IMR-90 (cell line): ENCODE results near the gene SYTL4. TPM values are rescaled to one million over a fixed set of nuclear protein-coding genes. Genes with fewer than 3 reads are reported as not detected.

Source experiments
- ATAC-seq: fragments of 200-7000 bp; cut with Tn5 transposase; 2 replicates; pipeline ENCODE4 v1.9.1; 2020; ENCODE audit warnings: low read depth, mild to moderate bottlenecking, moderate library complexity
- BruUV-seq: library from RNA; stranded (reverse); fragments of 400-500 nt; replicated peaks from 2 replicates; lab custom pipeline; 2021; lab: Mats Ljungman, UMichigan
- CTCF ChIA-PET: fragments of 300-600 bp; formaldehyde crosslinking; extraction: SDS; loops from one replicate; lab custom pipeline; 2021; ENCODE audit warnings: antibody characterized with exemption; lab: Yijun Ruan, JAX
- POLR2A ChIA-PET: fragments of 300-600 bp; sonication (Branson Sonifier 250); formaldehyde crosslinking; loops from one replicate; lab custom pipeline; 2022; ENCODE audit warnings: antibody characterized with exemption; ENCODE audit not compliant: unreplicated experiment; lab: Charles Lee
- DNase-seq: peaks from one replicate; pipeline ENCODE4 v3.0.0; 2013
- H2AFZ ChIP-seq: replicated peaks from 2 replicates; pipeline ENCODE3; 2013; ENCODE audit warnings: low read length, mild to moderate bottlenecking; ENCODE audit not compliant: poor library complexity
- H2AK5ac ChIP-seq: 2 replicates; pipeline ENCODE4 v1.6.1; 2013; ENCODE audit warnings: low read depth, low read length, inconsistent platforms
- H2AK9ac ChIP-seq: replicated peaks from 2 replicates; pipeline ENCODE3; 2013; ENCODE audit warnings: mild to moderate bottlenecking, low read depth, low read length, moderate library complexity; ENCODE audit not compliant: poor library complexity
- H2BK120ac ChIP-seq: 2 replicates; pipeline ENCODE4 v1.6.1; 2013; ENCODE audit warnings: low read depth, low read length, inconsistent platforms
- H2BK15ac ChIP-seq: 3 replicates; pipeline ENCODE4 v1.6.1; 2013; ENCODE audit warnings: low read depth, low read length, inconsistent platforms
- H2BK20ac ChIP-seq: 2 replicates; pipeline ENCODE4 v1.6.1; 2013; ENCODE audit warnings: low read depth, mild to moderate bottlenecking, inconsistent platforms, low read length, moderate library complexity
- H2BK5ac ChIP-seq: 2 replicates; pipeline ENCODE4 v1.6.1; 2013; ENCODE audit warnings: mild to moderate bottlenecking, low read depth, low read length, inconsistent platforms; ENCODE audit not compliant: poor library complexity, severe bottlenecking
- H3K14ac ChIP-seq: replicated peaks from 2 replicates; pipeline ENCODE4 v1.6.1; 2013; ENCODE audit warnings: low read depth, low read length, inconsistent platforms
- H3K18ac ChIP-seq: 2 replicates; pipeline ENCODE4 v1.6.1; 2013; ENCODE audit warnings: low read depth, low read length, control low read depth
- H3K23ac ChIP-seq: 2 replicates; pipeline ENCODE4 v1.6.1; 2013; ENCODE audit warnings: low read depth, low read length, inconsistent platforms
- H3K27ac ChIP-seq: 2 replicates; pipeline ENCODE4 v1.5.1; 2013; ENCODE audit warnings: mild to moderate bottlenecking, control low read depth, low read length; ENCODE audit not compliant: insufficient read depth
- H3K27me3 ChIP-seq: 2 replicates; pipeline ENCODE4 v1.6.1; 2013; ENCODE audit warnings: low read length; ENCODE audit not compliant: control insufficient read depth, insufficient read depth
- H3K36me3 ChIP-seq: 2 replicates; pipeline ENCODE4 v1.6.1; 2013; ENCODE audit warnings: low read length, mixed read lengths; ENCODE audit not compliant: control insufficient read depth, insufficient read depth
- H3K4ac ChIP-seq: 2 replicates; pipeline ENCODE4 v1.6.1; 2013; ENCODE audit warnings: low read depth, low read length, inconsistent platforms
- H3K4me1 ChIP-seq: 2 replicates; pipeline ENCODE4 v1.6.1; 2013; ENCODE audit warnings: low read length, mixed read lengths; ENCODE audit not compliant: control insufficient read depth, insufficient read depth
- H3K4me2 ChIP-seq: 2 replicates; pipeline ENCODE4 v1.6.1; 2013; ENCODE audit warnings: low read depth, mild to moderate bottlenecking, control low read depth, low read length, moderate library complexity
- H3K4me3 ChIP-seq: 2 replicates; pipeline ENCODE4 v1.5.1; 2013; ENCODE audit warnings: low read depth, mild to moderate bottlenecking, control low read depth, low read length, moderate library complexity; ENCODE audit not compliant: insufficient read depth
- H3K56ac ChIP-seq: 2 replicates; pipeline ENCODE4 v1.6.1; 2013; ENCODE audit warnings: low read length, inconsistent platforms; ENCODE audit not compliant: insufficient read depth; ENCODE audit errors: extremely low read depth
- H3K79me1 ChIP-seq, 2 experiments: 2 replicates each; pipeline ENCODE4 v1.6.1; 2013; ENCODE audit warnings: low read length in 2 of 2, inconsistent platforms in 1 of 2, low read depth in 1 of 2
- H3K9ac ChIP-seq: 2 replicates; pipeline ENCODE4 v1.6.1; 2013; ENCODE audit warnings: low read depth, low read length, control low read depth
- H3K9me1 ChIP-seq: 2 replicates; pipeline ENCODE4 v1.6.1; 2013; ENCODE audit warnings: low read length, inconsistent platforms; ENCODE audit not compliant: insufficient read depth
- H3K9me3 ChIP-seq: 2 replicates; pipeline ENCODE4 v1.6.1; 2013; ENCODE audit warnings: low read length; ENCODE audit not compliant: control insufficient read depth, insufficient read depth
- H4K20me1 ChIP-seq: 2 replicates; pipeline ENCODE4 v1.6.1; 2013; ENCODE audit warnings: low read length, inconsistent platforms; ENCODE audit not compliant: insufficient read depth
- H4K5ac ChIP-seq: 2 replicates; pipeline ENCODE4 v1.6.1; 2013; ENCODE audit warnings: mild to moderate bottlenecking, low read depth, low read length, control low read depth
- H4K8ac ChIP-seq, 2 experiments: 2 replicates each; pipeline ENCODE4 v1.6.1; 2013; ENCODE audit warnings: low read depth in 2 of 2, low read length in 2 of 2, control low read depth in 1 of 2, inconsistent platforms in 1 of 2
- H4K91ac ChIP-seq: 2 replicates; pipeline ENCODE4 v1.6.1; 2013; ENCODE audit warnings: low read depth, low read length, inconsistent platforms; ENCODE audit not compliant: insufficient read depth
- BHLHE40 ChIP-seq: fragments of 150-350 bp; IDR thresholded peaks from 2 replicates; pipeline ENCODE4 v1.6.1; 2016; ENCODE audit warnings: mild to moderate bottlenecking, low read depth, low read length
- CEBPB ChIP-seq: IDR thresholded peaks from 2 replicates; pipeline ENCODE4 v1.6.1; 2012; ENCODE audit warnings: low read depth, low read length, improper control_type of control experiment
- CTCF ChIP-seq: conservative IDR thresholded peaks from 2 replicates; pipeline ENCODE4 v1.5.1; 2012; ENCODE audit warnings: mild to moderate bottlenecking, low read depth, low read length, improper control_type of control experiment
- ELK1 ChIP-seq: fragments of 150-350 bp; IDR thresholded peaks from 2 replicates; pipeline ENCODE4 v1.6.1; 2016; ENCODE audit warnings: low read depth, mild to moderate bottlenecking, low read length, moderate library complexity, borderline replicate concordance
- FOS ChIP-seq: fragments of 150-350 bp; IDR thresholded peaks from 2 replicates; pipeline ENCODE4 v1.6.1; 2016; ENCODE audit warnings: low read depth, low read length
- MAFK ChIP-seq: IDR thresholded peaks from 2 replicates; pipeline ENCODE4 v1.6.1; 2012; ENCODE audit warnings: low read depth, low read length, improper control_type of control experiment
- MAZ ChIP-seq: IDR thresholded peaks from 2 replicates; pipeline ENCODE4 v1.6.1; 2012; ENCODE audit warnings: low read depth, mild to moderate bottlenecking, low read length, improper control_type of control experiment, moderate library complexity, borderline replicate concordance
- MXI1 ChIP-seq: IDR thresholded peaks from 2 replicates; pipeline ENCODE4 v1.6.1; 2012; ENCODE audit warnings: low read depth, mild to moderate bottlenecking, low read length, moderate library complexity, borderline replicate concordance
- RCOR1 ChIP-seq: IDR thresholded peaks from 2 replicates; pipeline ENCODE4 v1.6.1; 2012; ENCODE audit warnings: mild to moderate bottlenecking, low read length, improper control_type of control experiment; ENCODE audit not compliant: insufficient replicate concordance
- RFX5 ChIP-seq: IDR thresholded peaks from 2 replicates; pipeline ENCODE4 v1.8.0; 2012; ENCODE audit warnings: low read depth, mild to moderate bottlenecking, low read length, moderate library complexity
- SMC3 ChIP-seq: fragments of 150-350 bp; IDR thresholded peaks from 2 replicates; pipeline ENCODE4 v1.6.1; 2016; ENCODE audit warnings: low read depth, mild to moderate bottlenecking, antibody characterized with exemption, low read length, moderate library complexity
- USF2 ChIP-seq: fragments of 150-350 bp; IDR thresholded peaks from 2 replicates; pipeline ENCODE4 v1.6.1; 2017; ENCODE audit warnings: mild to moderate bottlenecking, antibody characterized with exemption, low read length, low read depth
- WGBS, 2 experiments: methylation state at CpG; one replicate each; pipeline versions ENCODE4 v1.1.5 to v1.1.7; 2013; ENCODE audit warnings: missing lambda C conversion rate in 2 of 2; ENCODE audit not compliant: insufficient read length in 1 of 2; ENCODE audit errors: extremely low coverage in 2 of 2; 5-methylcytosine and 5-hydroxymethylcytosine counted together
- dilution Hi-C: fragments of 300-500 bp; cut with HindIII; formaldehyde crosslinking; loops from one replicate; pipeline ENCODE4 v1.14.3; 2018; ENCODE audit warnings: low sequenced_read_pairs; ENCODE audit not compliant: unreplicated experiment
- in situ Hi-C: fragments of 300-500 bp; cut with MboI; formaldehyde crosslinking; loops from 3 replicates; pipeline ENCODE4 v1.14.3; 2019; ENCODE audit warnings: low sequenced_read_pairs, inconsistent platforms, mixed read lengths
- intact Hi-C: fragments of 100-400 bp; cut with micrococcal nuclease; formaldehyde crosslinking; loops from 2 replicates; pipeline ENCODE4 v1.10.0; 2022
- polyA plus RNA-seq, 3 experiments: library from polyadenylated mRNA; depleted of rRNA; stranded (reverse); fragments of >200 nt; gene quantifications; 2 replicates each; pipeline ENCODE4 v1.2.3, GENCODE V29; 2012; ENCODE audit warnings: low replicate concordance in 1 of 3
- total RNA-seq: library from RNA; depleted of rRNA; stranded (reverse); fragments of >200 nt; gene quantifications from 2 replicates; pipeline ENCODE4 v1.2.3, GENCODE V29; 2012

SYTL4 gene
- total and polyA plus RNA-seq, 2 of the 4 experiments (the other 2 are of a cell fraction): 2.3 to 2.4 TPM

- dilution Hi-C loops: no loop called here
- BruUV-seq: no TSS peak
- H4K5ac ChIP-seq: no peak overlapping the region
- in situ Hi-C loops: no loop called here
- H4K91ac ChIP-seq: no peak overlapping the region
- H2BK20ac ChIP-seq: no peak overlapping the region
- H2AK9ac ChIP-seq: no peak overlapping the region
- H4K8ac ChIP-seq: no peak overlapping the region
- H2BK120ac ChIP-seq: no peak overlapping the region
- H3K56ac ChIP-seq: no peak overlapping the region
- ChIA-PET POLR2A (no interaction called here), CTCF (interaction anchor here (1.3 kb wide), 1 partner anchor 51 kb away, joined by 3 read pairs; no protein-coding TSS in a partner anchor)
- no peaks in the 10 kb centered on the region for H3K9me3 ChIP-seq
- no peak overlapping the region for H3K4ac ChIP-seq
- no peak overlapping the region for H3K27ac ChIP-seq
- H3K14ac ChIP-seq: no peak overlapping the region
- intact Hi-C loops: no loop called here
- H3K23ac ChIP-seq: no peak overlapping the region
- H3K36me3 ChIP-seq: no peaks in the 10 kb centered on the region
- WGBS, 2 experiments: 86% methylated on average over 4 of the region's 8 CpGs; no CpG with 5 or more reads in 1 of the 2 experiments
- no peaks in the 10 kb centered on the region for H3K9me1 ChIP-seq
- no peaks in the 10 kb centered on the region for H3K79me1 ChIP-seq
- no peak overlapping the region for H3K4me3 ChIP-seq
- no peak overlapping the region for H2BK5ac ChIP-seq
- H3K9ac ChIP-seq: no peak overlapping the region
- no peak overlapping the region for H2AFZ ChIP-seq
- ATAC-seq (no peak), DNase-seq (no peak)
- no peak overlapping the region for H2BK15ac ChIP-seq
- no peaks in the 10 kb centered on the region for H4K20me1 ChIP-seq
- TF ChIP-seq MAFK: no peak
- no peak for TF ChIP-seq MXI1
- TF ChIP-seq FOS: no peak
- no peak for TF ChIP-seq RFX5
- TF ChIP-seq RCOR1: no peak
- TF ChIP-seq USF2: no peak
- no peak for TF ChIP-seq CEBPB
- TF ChIP-seq CTCF: no peak
- TF ChIP-seq BHLHE40: no peak
- TF ChIP-seq ELK1: no peak
- TF ChIP-seq MAZ: no peak
- no peak for TF ChIP-seq SMC3
- peaks cover 2% of the 10 kb centered on the region for H3K27me3 ChIP-seq
- H3K4me1 ChIP-seq: no peaks in the 10 kb centered on the region
- no peak overlapping the region for H3K4me2 ChIP-seq
- H2AK5ac ChIP-seq: no peak overlapping the region
- H3K18ac ChIP-seq: no peak overlapping the region
Observed at GRCh38 chrX:100717363-100717762, 14.6 kb downstream of the SYTL4 start.
